ENCODE measurements around the gene CACNB2. TPM values are rescaled to one million over a fixed set of nuclear protein-coding genes. Genes with fewer than 3 reads are reported as not detected.

The CACNB2 gene
- total RNA-seq, 2 donors from 2014 or later: 19.0 to 20.6 TPM

DNA sequence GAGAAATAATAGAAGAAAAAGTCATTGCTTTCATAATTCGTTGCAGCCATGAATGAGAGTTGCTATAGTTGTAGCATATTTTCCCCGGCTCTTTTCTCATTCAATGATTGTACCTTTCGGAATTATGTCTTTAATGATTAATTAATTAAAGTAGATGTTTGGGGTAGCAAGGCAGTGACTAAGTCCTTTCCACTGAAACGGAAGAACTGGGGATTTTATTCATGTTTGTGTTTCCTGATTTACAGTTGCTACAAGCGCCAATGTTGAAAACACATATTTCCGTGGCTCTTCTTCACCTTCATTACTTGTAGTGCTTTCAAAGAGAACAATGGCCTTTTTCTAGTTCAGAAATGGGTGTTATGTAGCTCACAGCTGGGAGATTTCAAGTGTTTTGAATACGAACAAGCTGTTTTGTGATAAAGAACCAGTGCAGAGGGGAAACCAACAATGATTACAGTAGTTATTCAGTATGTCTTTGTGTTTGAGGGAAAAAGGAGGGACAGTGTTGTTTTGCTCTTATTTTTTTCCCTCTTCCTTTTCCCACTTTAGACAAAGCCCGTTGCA is 357.7 kb downstream of the CACNB2 start:
- H3K36me3 ChIP-seq: no peaks in the 10 kb centered on the region
- no peak overlapping the region for H3K27ac ChIP-seq
- H3K27me3 ChIP-seq: no peaks in the 10 kb centered on the region

DNA sequence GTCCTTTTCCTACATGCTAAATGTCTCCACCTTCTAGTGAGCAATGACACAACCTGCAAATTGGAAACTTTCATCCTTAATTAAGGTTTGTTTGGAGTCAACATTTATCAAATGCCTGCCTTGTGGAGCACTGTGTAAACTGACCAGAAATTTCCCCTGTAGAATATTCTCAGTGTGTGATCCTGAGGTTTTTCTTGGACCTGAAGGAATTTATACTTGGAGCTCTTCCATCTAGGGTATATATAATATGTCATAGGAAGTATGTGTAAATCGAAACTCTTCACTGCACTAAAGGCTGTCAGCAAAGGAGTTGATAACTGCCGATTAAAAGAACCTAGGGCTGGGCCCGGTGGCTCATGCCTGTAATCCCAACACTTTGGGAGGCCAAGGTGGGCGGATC is 358.8 kb downstream of the CACNB2 start:
- Histone ChIP-seq H3K9me3 (no peaks in the 10 kb centered on the region), H3K36me3 (no peaks in the 10 kb centered on the region), H3K27ac (no peak overlapping the region), H3K4me1 (peaks cover 0 to 7% of the 10 kb centered on the region in 2 donors), H3K4me3 (no peak overlapping the region), H3K27me3 (no peaks in the 10 kb centered on the region)
- TF ChIP-seq, protein P1, sequence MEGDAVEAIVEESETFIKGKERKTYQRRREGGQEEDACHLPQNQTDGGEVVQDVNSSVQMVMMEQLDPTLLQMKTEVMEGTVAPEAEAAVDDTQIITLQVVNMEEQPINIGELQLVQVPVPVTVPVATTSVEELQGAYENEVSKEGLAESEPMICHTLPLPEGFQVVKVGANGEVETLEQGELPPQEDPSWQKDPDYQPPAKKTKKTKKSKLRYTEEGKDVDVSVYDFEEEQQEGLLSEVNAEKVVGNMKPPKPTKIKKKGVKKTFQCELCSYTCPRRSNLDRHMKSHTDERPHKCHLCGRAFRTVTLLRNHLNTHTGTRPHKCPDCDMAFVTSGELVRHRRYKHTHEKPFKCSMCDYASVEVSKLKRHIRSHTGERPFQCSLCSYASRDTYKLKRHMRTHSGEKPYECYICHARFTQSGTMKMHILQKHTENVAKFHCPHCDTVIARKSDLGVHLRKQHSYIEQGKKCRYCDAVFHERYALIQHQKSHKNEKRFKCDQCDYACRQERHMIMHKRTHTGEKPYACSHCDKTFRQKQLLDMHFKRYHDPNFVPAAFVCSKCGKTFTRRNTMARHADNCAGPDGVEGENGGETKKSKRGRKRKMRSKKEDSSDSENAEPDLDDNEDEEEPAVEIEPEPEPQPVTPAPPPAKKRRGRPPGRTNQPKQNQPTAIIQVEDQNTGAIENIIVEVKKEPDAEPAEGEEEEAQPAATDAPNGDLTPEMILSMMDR (IDR thresholded peaks at IDR 0.05): no peak
- DNase-seq (ENCODE audit: low spot score): no peak

More for the DNA sequence above, 357.7 kb downstream of the CACNB2 start:
- H3K4me3 ChIP-seq: no peak overlapping the region
- TF ChIP-seq, protein P1 (IDR thresholded peaks at IDR 0.05): no peak
- H3K4me1 ChIP-seq: peaks cover 0 to 7% of the 10 kb centered on the region in 2 donors
- no peak for DNase-seq (ENCODE audit: low spot score)
- H3K9me3 ChIP-seq: no peaks in the 10 kb centered on the region

DNA sequence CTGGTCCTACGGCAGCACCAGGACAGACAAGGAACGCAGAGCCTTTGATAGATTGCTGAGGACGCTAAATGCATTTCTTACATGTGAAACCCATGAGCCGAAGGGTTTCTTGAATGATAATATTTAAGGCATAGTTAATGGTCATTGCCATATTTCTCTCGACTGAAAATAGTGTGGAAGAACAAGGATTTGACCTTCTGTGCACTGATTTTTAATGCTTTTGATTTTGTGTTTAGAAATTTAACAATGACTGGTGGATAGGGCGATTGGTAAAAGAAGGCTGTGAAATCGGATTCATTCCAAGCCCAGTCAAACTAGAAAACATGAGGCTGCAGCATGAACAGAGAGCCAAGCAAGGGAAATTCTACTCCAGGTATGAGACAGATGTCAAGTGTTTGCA is 360.4 kb downstream of the CACNB2 start:
- Histone ChIP-seq H3K4me1 (peaks cover 0 to 10% of the 10 kb centered on the region in 2 donors), H3K4me3 (no peak overlapping the region), H3K27ac (no peak overlapping the region), H3K9me3 (no peaks in the 10 kb centered on the region), H3K36me3 (no peaks in the 10 kb centered on the region), H3K27me3 (no peaks in the 10 kb centered on the region)
- DNase-seq (ENCODE audit: low spot score): no peak
- TF ChIP-seq, protein P1 (IDR thresholded peaks at IDR 0.05): no peak

DNA sequence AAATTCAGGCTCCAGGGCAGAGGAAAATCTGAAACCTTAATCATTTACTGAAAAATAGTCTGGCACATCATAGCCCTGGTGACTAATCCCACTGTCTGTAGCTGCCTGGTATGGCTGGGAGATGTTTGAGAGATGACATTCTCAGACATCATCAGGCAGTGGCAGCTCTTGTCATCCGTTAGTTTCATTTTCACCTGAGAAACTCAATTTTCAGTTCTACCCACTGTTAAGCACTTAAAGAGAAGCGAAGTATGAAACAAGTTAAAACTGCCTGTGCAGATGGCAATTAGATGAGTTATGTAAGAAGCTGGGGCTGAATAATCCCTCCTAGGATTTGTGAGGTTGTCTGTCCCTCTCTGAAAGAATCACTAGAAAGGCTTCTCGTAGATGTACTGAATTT is 361.0 kb downstream of the CACNB2 start:
- Histone ChIP-seq H3K4me1 (peaks cover 0 to 11% of the 10 kb centered on the region in 2 donors), H3K27me3 (no peaks in the 10 kb centered on the region), H3K4me3 (no peak overlapping the region), H3K36me3 (no peaks in the 10 kb centered on the region), H3K27ac (no peak overlapping the region), H3K9me3 (no peaks in the 10 kb centered on the region)
- no peak for DNase-seq (ENCODE audit: low spot score)
- TF ChIP-seq, protein P1 (IDR thresholded peaks at IDR 0.05): no peak

DNA sequence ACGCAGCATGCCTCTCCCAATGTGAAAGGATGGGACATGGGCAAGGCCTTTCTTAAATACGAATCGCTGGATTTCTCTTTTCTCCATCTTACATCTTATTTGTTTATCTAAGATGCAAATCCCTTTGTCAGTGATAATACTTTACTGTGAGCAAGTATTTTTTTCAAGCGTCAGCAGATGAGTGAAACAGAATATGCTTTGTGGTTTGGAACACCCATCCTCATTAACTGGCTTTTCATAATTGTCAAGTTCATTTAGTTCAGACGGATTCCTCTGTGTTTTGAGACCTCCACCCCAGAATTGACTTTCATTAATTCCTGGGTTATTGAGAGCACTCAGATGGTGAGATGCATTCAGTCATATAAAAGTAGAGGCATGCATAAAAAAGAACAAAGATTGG is 361.4 kb downstream of the CACNB2 start:
- Histone ChIP-seq H3K4me1 (peaks cover 0 to 11% of the 10 kb centered on the region in 2 donors), H3K36me3 (no peaks in the 10 kb centered on the region), H3K27ac (no peak overlapping the region), H3K27me3 (no peaks in the 10 kb centered on the region), H3K4me3 (no peak overlapping the region), H3K9me3 (no peaks in the 10 kb centered on the region)
- TF ChIP-seq, protein P1 (IDR thresholded peaks at IDR 0.05): no peak
- no peak for DNase-seq (ENCODE audit: low spot score)

DNA sequence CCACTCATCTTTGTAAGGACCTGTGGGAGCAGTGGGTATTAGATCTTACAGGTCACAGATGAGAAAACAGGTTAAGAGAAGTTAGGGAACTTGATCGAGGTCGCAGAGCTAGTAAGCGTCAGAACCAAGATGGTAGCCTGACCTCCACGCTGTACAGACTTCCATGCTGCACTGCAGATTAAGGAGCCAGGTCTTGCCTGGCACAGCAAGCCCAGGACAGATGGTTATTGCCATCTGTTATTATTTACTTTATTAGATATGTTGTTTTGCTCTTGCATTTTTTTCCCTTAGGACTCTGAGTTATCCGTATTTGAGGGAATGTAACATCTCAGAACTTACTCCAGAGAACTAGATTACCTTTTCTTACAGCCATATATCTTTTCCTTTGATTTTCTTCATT is 363.9 kb downstream of the CACNB2 start:
- TF ChIP-seq, protein P1 (IDR thresholded peaks at IDR 0.05): no peak
- H3K4me3 ChIP-seq: no peak overlapping the region
- DNase-seq (ENCODE audit: low spot score): no peak
- H3K36me3 ChIP-seq: no peaks in the 10 kb centered on the region
- H3K27me3 ChIP-seq: no peaks in the 10 kb centered on the region
- H3K27ac ChIP-seq: no peak overlapping the region
- peaks cover 0 to 5% of the 10 kb centered on the region in 2 donors for H3K4me1 ChIP-seq
- H3K9me3 ChIP-seq: no peaks in the 10 kb centered on the region
